ENCODE results near the gene ATP2A2.

The ATP2A2 gene

GRCh38 chr12:110366321-110367142 is 85.5 kb downstream of the ATP2A2 start:
- Histone ChIP-seq H3K4me3 (no peak overlapping the region), H3K27ac (peak overlapping the region; percentile 47 to 54)
- no peak for TF ChIP-seq CTCF (IDR thresholded peaks at IDR 0.05)
- DNase-seq (ENCODE audit: low spot score) = no peak

- Histone ChIP-seq H3K4me3 (no peak overlapping the region), H3K27ac (peak overlapping the region; percentile 47 to 54)
- DNase-seq (ENCODE audit: low spot score) = no peak
- no peak for TF ChIP-seq CTCF (IDR thresholded peaks at IDR 0.05)
Measured at GRCh38 chr12:110367181-110367864, 86.3 kb downstream of the ATP2A2 start.

GRCh38 chr12:110369992-110370391 is 88.9 kb downstream of the ATP2A2 start:
- DNase-seq (ENCODE audit: low spot score) = no peak
- no peak for TF ChIP-seq CTCF (IDR thresholded peaks at IDR 0.05)
- H3K4me3 ChIP-seq = no peak overlapping the region
- no peak overlapping the region for H3K27ac ChIP-seq

GRCh38 chr12:110370732-110371231 is 89.7 kb downstream of the ATP2A2 start:
- Histone ChIP-seq H3K27ac (peak overlapping the region in 1 of 2 donors; percentile 72), H3K4me3 (no peak overlapping the region)
- TF ChIP-seq CTCF (IDR thresholded peaks at IDR 0.05) = no peak
- no peak for DNase-seq (ENCODE audit: low spot score)

GRCh38 chr12:110371408-110372055 is 90.5 kb downstream of the ATP2A2 start:
- TF ChIP-seq CTCF (IDR thresholded peaks at IDR 0.05) = no peak
- Histone ChIP-seq H3K4me3 (peak overlapping the region; percentile 43), H3K27ac (peak overlapping the region; percentile 68 to 72)
- DNase-seq (ENCODE audit: low spot score) = no peak

- H3K4me3 ChIP-seq = no peak overlapping the region
- DNase-seq (ENCODE audit: low spot score) = no peak
- peak overlapping the region; percentile 68 to 72 for H3K27ac ChIP-seq
- TF ChIP-seq CTCF (IDR thresholded peaks at IDR 0.05) = no peak
Measured at GRCh38 chr12:110372056-110372425, 91.0 kb downstream of the ATP2A2 start.
